ENCODE measurements around the gene FARS2.

DNA sequence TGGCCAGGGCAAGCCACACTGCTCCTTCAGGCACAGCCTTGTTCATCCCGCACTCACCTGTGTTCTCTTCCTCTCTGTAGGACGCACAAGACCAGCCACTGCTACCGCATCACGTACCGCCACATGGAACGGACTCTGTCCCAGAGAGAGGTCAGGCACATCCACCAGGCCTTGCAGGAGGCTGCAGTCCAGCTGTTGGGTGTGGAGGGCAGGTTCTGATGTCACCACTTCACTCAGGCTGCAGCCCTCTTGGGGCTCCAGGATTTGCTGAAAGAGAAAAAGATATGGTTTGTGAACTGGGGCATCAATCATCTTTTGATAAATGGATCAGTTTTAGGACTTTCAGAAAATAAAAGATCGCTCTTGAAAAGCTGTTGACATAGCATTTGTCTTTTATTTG, 509.9 kb downstream of the FARS2 start:
- TF ChIP-seq POLR3G (IDR thresholded peaks at IDR 0.05; ENCODE audit: extremely low read depth, insufficient read length, insufficient replicate concordance) = no peak
- TF ChIP-seq JUND (IDR thresholded peaks at IDR 0.05; ENCODE audit: borderline replicate concordance, low read depth, low read length) = no peak
- no peak for TF ChIP-seq JUND (tag; IDR thresholded peaks at IDR 0.05; ENCODE audit: borderline replicate concordance, low read depth, low read length)
- no peak for TF ChIP-seq CTCFL (IDR thresholded peaks at IDR 0.05; ENCODE audit: borderline replicate concordance, insufficient read depth, low read depth, low read length, poor library complexity, severe bottlenecking)
